Keratinocyte (primary cell): Measurements from ENCODE around the gene CDKL5.

Experiments
- CTCF ChIP-seq, 3 experiments: IDR thresholded peaks in 1 of 3; conservative IDR thresholded peaks in 1 of 3; optimal IDR thresholded peaks in 1 of 3; 2 replicates in 2 of 3; 3 replicates in 1 of 3; pipeline versions ENCODE3 to v1.5.1; 2011; ENCODE audit warnings: low read length in 3 of 3, mild to moderate bottlenecking in 3 of 3, moderate library complexity in 2 of 3, control low read depth in 1 of 3, inconsistent platforms in 1 of 3; ENCODE audit not compliant: insufficient read depth in 2 of 3; ENCODE audit errors: extremely low read depth in 1 of 3
- EZH2 ChIP-seq: IDR thresholded peaks from one replicate; pipeline ENCODE4 v1.6.1; 2012; ENCODE audit warnings: inconsistent platforms, mild to moderate bottlenecking, low read length, moderate library complexity

DNA sequence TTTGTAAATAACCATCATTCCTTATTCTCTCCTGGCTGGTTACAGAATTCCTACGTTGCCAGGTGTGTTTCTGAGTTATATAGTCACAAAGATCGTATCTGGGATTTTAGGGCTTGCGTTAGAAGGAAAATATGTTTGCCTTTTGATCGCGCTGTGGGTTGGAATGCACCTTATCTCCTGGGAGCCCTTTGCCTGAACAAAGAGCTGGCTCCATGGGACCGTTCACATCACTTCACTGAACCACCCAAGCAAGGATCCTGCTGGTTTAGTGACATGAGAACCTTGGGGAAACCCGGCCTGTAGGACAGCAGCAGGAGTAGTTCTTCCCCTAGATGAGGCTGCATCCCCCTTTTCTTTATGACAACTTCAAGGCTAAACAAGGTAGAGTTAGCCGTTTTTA, 194.9 kb downstream of the CDKL5 start:
- TF ChIP-seq CTCF (optimal IDR thresholded peaks at IDR 0.05 in 1 of 3, IDR thresholded peaks at IDR 0.05 in 1 of 3, conservative IDR thresholded peaks at IDR 0.05 in 1 of 3; ENCODE audit: extremely low read depth in 1 of 3, insufficient read depth in 2 of 3, low read length in 3 of 3) = no peak
- no peak for TF ChIP-seq EZH2
